ENCODE results near the gene GAPDHS.

DNA sequence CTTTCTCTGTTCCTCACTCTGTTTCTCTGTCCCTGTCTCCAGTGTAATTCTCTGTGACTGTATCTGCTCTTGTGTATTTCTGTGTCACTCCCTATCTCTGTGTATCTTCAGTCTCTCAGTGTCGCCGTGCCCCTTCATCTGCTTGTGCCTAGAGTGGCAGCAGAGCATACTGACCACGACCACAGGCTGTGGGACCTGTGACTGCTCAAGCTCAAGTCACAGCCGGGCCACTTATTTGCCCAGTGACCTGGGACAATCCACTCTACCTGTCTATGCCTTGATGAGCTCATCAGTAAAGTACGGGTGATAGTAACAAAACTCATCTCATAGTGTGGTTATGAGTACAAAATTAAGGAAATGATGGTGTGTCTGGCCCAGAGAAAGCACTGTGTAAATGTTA lies 20.8 kb downstream of the GAPDHS start:
- TF ChIP-seq, protein P1, sequence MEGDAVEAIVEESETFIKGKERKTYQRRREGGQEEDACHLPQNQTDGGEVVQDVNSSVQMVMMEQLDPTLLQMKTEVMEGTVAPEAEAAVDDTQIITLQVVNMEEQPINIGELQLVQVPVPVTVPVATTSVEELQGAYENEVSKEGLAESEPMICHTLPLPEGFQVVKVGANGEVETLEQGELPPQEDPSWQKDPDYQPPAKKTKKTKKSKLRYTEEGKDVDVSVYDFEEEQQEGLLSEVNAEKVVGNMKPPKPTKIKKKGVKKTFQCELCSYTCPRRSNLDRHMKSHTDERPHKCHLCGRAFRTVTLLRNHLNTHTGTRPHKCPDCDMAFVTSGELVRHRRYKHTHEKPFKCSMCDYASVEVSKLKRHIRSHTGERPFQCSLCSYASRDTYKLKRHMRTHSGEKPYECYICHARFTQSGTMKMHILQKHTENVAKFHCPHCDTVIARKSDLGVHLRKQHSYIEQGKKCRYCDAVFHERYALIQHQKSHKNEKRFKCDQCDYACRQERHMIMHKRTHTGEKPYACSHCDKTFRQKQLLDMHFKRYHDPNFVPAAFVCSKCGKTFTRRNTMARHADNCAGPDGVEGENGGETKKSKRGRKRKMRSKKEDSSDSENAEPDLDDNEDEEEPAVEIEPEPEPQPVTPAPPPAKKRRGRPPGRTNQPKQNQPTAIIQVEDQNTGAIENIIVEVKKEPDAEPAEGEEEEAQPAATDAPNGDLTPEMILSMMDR (IDR thresholded peaks at IDR 0.05): no peak
- TF ChIP-seq POLR2A (IDR thresholded peaks at IDR 0.05; ENCODE audit: low read depth) (no peak), POLR2AphosphoS5 (IDR thresholded peaks at IDR 0.05) (no peak), EP300 (IDR thresholded peaks at IDR 0.05) (no peak)

All from esophagus muscularis mucosa (tissue), 4 donors.